Inflammatory macrophage treated with lipopolysaccharide for 4 hours (primary cell): Measurements from ENCODE around the gene ARFIP2.

Experiments used
- DNase-seq: peaks from one replicate; pipeline ENCODE4 v3.0.0-alpha.2; 2020

The ARFIP2 gene

DNA sequence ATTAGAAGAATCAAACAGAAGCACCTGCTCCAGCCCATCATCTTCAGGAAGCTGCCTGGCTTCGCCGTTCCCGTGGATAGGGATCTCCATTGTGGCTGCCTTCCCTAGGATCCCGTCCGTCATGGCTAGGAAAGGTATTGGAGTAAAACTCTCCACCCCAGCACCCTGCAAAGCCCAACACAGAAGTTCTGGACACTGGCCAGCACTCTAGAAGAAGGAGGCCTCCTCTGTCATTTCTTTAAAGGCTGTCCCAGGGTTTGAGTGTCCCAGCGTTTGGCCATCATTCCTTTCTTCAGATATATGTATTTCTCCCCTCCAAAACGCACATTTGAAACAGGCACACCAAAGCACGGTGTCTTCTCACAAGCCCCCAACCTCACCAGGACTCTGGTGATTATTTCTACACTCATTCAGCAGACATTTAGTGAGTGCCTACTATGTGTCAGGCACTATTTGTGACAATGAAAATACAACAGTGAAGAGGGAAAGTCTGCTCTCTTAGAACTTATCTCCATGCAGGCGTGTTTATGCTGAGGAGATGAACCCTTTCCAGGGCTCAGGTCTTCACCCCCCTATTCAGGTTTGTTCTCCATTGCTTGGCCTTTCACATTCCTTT lies 724 bp downstream of the ARFIP2 start:
- DNase-seq: no peak

DNA sequence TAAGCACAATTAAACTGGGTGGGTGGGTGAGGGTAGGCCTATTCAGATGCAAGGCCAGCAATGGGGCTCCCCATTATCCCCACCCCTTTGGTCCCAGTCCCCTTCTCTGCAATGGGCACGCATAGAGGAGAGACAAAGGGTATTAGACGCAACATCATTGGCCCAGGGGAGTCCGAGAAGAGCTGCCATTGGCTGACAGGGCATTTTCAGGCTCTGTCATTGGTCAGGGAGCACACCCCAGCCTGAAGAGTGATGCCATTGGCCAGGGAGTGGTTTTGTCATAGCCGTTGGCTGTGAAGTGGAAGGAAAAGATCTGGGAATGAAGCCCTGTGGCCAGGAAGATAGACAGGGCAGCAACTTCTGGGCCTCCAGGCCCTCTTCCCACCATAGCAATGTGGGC lies 4.6 kb downstream of the ARFIP2 start:
- DNase-seq: no peak

DNA sequence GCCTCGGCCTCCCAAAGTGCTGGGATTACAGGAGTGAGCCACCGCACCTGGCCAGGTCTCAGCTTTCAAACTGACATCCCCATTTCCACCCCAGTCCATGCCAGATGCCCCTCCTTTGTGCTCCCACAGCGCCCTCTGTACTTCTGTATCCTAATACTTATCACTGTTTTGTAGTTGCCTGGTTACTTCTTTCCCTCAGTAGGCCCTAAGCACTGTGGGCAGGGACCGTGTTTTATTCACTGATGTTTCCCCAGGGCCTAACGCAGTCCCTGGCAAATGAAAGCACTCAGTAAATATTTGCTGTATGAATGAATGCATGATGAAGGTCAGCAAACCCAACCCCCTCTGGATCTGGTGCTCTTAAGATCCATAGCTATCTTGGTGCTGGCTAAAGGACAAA lies 5.2 kb downstream of the ARFIP2 start:
- DNase-seq: no peak

DNA sequence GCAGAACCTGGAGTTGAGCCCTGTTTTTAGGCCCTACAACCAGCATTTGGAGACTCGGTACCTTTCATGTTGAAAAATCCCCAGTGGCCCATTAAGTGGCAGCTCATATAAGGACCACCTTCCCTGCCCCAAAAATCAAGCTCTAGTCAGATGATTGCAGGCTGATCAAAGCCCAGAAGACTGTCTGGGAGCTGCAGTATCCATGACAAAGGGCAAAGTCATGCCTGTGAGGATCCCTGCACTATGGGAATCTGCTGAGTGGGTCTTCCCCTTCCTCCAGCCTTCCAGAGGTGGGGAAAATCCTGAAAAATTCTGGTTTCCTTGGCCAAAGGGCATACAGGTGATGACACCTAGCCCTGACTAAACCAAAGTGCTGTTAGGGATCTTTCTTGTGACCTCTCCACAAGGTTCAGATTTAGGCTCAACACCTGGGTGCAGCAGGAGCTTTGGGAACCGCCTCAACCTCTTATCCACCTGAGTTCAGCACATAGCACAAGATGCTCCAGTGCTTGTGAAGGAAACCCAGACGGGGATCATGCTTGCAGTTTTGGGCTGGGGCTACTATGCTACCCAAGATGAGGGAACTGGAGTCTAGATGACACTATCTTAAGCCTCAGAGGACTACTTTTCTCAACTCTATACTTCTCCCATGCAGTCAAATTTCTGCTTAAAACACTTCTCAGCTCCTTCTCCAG lies 6.2 kb downstream of the ARFIP2 start:
- DNase-seq: no peak

DNA sequence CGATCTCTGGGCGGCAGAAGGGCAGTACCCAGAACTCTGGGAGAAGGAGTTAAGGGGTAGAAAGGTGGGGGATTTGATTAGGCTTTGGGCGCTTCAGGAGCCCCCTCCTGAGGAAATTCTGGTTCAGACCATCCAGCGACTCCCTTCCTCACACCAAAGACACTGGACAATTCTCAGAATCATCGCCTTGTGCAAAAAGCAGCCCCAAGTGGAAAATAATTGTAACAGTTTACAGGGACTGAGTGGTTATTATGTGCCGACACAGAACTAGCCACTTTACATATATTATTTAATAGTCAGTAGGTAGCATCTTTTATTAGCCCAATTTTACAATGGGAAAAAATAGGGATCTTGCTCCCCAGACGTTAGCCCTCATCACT lies 6.7 kb downstream of the ARFIP2 start:
- DNase-seq: no peak

DNA sequence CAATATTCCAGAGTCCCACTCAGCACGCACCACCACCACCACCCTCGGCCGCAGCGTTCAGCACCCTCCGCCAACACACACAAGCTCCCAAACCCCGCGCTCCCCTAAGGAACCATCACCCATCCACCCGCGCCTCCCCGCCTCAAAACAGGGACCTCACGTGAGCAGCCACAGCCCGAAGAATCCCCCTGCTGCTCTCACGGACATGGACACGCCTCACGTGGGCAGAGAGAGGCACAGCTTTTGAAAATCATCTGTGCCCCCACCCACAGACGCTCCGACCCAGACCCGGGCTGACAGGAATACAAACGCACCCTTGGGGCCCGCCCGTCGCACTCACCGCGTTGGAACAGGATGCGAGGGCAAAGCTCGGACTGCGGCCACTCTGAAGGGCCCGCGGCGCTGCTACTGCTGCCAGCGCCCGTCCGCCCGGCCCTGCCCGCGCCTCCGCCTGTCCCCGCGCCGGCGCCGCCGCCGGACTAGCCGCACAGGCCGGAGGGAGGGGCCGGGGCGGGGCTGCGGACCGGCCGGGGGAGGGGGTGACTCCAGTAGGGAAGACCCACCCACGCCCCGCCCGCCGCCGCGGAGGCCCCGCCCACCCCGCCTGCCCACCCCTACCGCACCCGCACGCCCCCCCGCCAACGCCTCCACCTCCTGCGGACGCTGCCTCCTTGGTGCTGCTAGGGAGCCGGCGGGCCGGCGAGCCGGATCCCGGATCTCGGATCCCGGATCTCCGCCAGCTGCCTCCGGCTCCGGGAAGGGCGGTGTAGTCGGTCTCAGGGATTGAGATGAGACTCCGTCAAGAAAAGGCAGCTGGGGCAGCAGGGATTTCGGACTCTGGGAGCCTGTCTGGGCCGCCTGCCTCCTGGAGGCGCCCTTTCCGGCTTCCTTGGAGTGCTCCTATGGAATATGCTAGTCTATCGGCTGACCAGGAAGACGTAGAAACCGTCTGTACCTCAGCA lies 7.4 kb downstream of the ARFIP2 start, which contains the start of gene TRIM3:
Gene TRIM3, minus strand, starts transcription at position 491 of the 962 bp plus-strand sequence. CDS start 8,246 bp downstream, outside the sequence.
- DNase-seq: peak; percentile 70

DNA sequence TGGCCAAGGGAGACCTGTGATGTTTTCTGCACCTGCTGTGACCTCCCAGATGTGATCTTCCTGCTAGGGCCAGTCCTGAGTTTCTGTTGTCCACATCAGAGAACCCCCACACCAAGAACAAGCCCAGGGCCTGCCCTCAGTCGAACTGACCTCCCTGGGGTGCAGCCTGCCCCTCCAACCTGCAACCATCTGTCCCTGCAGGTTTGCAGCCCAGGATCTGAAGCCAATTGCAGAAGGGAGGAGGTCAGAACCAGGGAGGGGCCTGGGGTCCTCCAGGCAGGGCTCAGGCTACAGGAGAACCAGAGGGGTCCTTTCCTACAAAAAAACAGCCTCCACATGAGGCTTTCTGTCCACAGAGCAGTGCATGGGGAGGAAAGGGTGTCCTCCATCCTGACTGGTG lies 8.2 kb downstream of the ARFIP2 start:
- DNase-seq: no peak

DNA sequence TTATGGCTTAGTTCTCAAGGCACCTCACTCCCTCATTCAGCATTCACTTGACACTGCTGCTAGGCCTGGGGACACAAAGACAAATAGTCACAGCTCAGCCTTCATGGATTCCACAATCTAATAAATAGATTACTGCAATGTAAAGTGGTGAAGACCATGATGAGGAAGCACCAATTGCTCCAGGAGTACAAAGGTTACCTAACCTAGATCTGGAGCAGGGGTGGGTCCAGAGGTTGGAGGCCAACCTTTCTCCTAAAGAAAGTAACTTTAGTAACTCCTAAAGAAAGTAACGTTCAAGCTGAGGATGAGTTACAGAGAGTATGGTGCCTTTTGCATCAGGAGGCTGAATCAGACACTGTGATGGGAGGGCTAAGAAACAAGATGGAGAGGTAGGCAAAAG lies 11.5 kb downstream of the ARFIP2 start:
- DNase-seq: no peak

DNA sequence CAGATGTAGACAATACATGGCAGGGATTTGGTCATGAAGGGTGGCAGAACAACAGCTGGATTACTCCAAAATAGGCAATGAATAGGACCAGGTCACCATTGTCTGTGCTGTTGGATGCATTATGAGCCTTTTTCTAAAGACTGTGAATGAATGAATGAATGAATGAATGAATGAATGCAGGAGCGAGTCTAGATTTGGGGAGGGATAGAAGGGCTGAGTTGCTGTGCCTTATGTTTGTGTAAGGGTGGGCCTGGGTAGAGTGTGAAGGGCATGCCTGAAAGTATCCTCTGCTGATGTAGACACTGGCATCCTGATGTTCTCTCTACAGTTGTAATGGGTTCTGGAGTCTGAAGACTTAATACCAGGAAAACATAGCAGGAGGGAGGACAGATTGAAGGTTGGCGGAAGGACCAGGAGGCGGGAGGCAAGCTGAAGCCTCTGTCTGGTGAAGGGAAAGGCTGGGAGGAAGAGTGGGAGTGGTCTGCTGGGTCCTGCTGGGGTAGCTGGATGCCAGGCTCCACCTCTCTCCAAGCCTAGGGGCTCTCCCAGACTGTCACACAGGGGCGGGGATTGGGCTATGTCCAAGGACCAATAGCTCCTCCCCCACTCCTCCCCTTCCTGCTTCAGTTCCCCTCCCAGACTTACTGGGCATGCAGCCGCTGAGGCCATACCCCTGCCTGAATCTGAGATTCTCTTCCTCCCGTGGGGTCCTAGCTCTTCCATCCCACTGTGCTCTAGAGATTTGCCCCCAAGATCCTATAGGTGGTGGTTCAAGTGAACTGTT lies 12.2 kb downstream of the ARFIP2 start:
- peak; percentile 73 for DNase-seq

DNA sequence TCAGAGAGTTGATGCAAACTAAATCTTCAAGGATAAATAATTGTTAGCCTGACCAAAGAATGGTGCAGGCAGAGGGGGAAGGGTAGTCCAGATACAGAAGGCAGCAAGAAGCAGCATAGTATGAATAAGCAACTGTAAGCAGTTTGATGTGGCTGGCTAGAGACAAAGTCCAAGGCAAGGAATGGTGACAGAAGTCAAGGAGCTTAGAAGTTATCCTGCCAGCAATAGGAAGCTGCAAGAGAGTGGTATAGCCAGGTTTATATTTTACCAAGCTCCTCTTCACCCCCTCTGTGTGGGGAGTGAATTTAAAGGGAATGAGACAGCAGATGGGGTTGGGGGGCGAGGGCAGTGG lies 22.1 kb downstream of the ARFIP2 start:
- no peak for DNase-seq

DNA sequence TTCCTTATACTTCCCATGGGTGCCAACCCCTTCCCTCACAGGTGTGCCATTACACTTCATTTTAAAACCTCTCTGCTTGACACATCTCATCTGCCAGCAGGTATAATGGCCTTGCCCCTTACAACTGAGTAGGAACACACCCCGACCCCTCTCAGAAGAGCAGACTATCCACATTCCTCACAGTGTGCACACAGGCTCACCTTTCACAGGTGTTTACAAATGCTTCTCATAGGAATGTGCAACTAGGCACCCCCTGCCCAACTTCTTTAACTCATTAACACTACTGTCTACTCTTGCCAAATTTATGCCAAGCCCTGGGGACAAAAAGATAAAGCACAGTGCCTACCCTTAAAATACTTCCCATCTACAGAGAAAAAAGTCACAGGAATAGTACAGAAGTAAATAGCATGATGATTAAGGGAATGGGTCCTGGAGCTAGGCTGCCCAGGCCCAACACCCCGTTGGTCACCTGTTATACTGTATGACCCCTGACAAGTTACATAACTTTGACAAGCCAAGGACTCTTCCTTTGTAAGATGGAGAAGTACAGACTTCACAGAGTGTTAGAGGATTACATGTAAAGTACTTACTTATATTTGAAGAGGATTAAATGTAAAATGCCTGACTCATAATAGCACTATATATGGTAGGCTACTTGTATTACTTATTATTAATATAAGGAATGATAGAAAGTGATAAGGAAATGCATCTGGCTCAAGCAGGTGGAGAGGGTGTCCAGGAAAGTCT lies 22.6 kb downstream of the ARFIP2 start:
- no peak for DNase-seq

DNA sequence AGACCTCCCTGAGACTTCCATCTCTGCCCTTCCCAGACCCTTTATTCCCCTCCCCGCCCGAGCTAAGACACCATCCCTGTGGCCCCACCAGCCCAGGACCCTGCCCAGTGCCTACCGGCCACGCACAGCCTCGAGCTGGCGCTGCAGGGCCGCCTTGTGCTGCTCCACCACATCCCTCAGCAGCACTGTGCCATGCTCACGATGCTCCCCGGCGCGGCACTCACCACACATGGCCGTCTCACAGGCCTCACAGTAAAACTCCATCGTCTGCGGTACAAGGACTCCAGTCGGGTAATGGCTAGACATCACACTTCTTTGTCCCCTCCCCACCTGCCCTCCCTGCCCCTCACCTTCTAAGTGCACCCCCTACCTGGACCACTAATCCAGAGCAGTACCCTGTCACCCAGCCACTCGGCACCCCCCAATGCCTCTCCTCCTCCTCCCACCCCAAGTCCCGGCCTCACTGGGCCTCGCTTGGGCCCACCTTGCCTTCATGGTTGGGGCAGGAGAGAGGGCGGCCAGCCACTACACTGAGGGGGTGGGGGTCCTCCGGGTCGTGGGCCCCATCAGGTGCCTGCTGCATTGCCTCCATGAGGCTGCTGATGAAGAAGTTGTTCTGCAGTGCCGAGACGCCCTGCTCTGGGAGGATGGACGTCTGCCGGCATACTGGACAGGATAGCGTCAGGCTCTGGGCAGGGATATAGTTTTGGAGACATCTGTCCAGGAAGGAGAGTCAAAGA lies 23.4 kb downstream of the ARFIP2 start:
- DNase-seq: no peak

DNA sequence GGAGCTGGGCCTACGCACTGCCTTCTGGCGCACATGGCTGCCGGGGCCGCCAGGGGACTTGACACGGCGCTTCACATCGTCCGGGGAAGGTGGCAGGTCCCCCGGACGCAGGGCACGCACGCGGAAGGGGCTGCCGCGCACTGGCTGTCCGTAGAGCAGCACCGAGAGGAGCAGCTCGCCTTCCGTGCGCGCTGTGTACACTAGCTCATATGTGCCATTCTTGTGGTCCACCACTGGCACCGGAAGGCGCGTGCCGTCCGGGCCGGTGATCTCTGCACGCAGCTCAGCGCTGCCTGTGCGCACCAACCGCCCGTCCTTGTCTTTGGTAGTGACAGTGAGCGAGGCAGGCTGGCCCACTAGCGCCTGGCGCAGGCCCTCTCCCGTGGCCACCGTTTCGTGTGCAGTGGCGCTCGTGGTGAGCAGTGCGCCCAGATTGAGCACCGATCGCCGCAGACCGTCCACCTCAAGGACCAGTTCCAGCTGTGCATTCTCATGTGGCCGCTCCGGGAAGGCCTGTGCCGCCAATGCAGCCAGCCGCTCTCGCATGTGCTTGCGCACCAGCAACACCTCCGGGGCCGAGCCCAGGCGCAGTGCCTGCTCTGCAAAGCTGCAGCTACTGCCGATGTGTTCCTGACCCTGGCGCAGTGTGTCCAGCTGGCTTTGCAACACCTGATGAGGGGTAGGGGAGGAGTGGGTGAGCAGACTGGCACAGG lies 24.6 kb downstream of the ARFIP2 start:
- DNase-seq: no peak

DNA sequence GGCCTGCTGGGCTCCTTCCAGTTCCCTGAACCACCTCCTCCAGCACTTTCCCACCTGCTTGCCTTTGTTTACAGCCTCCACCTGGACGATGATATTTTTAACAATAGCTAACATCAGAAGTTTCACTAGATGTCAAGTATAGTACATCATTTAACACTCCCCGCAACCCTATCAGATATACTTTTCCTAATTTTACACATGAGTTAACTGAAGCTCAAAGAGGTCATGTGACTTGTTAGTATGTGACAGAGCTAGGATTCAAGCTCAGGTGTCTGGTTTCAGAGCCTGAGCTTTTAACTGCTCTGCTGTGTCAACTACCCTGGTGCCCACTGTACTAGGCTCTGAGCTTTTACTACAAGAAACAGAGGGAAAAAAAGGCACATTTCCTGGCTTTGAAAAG lies 26.1 kb downstream of the ARFIP2 start:
- DNase-seq: no peak

DNA sequence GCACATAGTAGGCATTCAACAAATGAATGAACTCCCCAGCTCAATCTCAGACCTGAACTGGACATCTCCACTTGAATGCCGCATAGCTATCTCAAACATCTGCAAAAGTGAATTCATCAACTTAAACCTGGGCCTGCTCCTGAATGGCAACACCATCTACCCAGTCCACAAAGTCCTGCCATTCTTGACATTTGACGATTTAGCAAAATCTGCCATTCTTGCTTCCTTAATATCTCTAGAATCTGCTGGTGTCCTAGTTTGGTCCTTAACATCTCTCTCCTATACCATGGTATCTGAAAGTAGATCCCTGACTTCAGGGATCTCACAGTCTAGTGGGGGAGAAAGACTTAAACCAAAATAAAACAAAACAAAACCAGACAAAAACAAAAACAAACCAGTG lies 28.0 kb downstream of the ARFIP2 start:
- DNase-seq: no peak

DNA sequence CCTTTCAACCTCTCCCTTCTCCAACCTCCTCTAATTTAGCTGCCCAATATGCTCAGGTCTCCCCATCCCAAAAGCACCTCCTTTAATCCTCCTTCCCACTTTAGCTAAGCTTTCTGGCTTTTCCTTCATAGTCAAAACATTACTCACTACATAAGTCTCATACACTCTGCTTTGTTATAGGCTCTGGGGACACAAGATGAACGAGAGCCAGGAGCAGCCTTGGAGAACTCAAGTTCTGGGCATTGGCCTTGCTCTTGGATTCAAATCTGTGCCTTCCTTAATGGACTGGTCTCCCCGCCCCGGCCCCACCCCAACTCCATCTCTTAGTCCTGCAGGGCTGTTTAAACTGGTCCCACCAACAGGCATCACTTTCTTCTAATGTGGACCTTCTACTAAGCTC lies 28.9 kb downstream of the ARFIP2 start:
- DNase-seq: no peak

DNA sequence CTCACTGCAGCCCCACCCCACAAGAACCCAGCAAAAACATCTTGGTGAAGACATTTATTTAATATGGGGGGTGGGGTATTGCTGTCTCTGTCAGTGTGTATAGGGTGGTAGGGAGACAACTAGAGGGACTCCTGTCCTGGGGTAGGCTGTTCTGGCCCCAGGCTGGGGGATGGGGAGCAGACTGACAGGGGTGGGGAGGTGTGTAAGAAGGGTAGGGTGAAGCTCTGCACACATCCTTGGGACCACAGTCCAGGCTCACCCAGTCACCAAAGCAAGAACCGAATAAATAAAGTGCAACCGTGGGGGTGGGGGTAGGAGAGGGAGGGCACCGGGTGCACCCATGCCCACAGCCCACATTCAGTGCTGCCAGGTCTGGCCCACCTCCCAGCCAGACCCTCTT lies 32.6 kb downstream of the ARFIP2 start:
- DNase-seq: no peak

DNA sequence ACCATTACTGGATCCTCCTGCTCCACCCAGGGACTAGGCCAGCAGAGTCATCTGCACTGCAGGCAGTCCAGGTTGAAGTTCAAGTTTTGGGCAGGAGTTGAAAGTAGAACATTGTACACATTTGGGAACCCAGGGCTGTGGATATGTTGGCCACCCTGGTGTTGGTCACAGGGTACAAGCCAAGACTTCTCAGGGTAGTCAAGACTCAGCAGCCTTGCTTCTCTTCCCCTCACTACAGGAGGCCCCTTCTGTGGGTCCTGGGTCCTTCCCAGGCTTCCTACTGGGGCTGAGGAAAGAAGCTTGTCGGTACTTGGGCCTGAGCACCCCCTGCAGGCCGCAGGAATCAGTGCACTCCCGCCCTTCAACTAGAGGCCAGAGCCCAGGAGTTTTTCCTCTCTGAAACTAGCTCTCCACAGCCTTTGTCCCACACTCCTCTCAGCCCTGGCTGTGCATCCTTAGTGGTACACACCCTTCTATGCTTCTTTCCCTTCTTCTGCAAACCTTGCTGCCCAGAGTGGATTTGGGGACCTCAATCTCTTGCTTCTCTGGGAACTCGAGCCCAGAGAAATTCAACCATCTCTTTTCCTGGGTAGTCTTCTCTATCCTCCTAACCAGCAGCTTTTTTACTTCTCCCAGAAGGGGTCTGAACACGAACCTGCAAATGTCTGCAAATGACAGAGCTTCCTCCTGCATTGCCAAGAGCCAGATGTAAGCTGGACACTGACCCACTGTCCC lies 37.7 kb downstream of the ARFIP2 start:
- DNase-seq: peak; percentile 53

DNA sequence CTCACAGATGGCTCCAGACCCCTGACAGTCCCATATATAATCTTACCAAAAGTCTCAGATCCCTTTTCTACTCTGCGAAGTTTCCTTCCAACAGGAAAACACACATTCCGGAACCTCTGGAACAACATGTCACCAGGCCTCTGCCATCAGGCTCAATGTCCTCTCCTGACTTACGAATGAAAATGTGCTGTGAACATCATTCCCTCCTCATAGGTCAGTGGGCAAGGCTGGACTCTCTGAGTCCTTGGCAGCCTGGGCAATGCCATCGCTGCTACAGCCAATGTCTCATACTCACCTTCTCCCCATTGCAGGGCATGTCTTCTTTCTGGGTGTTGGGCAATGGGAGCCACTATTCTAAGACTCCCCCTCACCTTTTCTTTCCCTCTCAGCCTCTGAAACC lies 38.7 kb downstream of the ARFIP2 start:
- DNase-seq: no peak

DNA sequence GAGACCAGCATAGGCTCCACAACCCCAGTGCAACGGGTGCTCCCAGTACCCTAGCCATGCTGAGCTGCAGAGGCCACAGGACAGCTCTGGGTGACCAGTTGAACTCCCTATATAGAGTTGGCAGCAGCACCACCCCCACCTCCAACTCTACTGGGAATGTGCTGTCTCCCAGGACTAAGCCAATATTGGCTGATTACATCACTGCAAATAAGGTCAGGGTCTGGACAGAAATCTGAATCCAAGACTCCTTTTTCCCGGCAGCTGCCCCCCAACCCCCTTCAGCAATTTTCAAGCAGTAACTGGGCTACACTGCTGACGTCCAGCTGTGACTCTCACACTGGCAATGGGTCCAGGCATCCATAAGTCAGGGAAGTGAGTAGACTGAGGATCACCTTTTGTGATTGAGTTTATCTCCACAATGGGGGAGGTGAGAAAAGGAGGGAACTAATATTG lies 40.2 kb downstream of the ARFIP2 start, which contains the start of gene HPX:
Gene HPX, minus strand, starts transcription at position 82 of the 453 bp plus-strand sequence. Its CDS starts 24 bp downstream, at position 58.
- DNase-seq: no peak
